Loucy (cell line): Measurements from ENCODE around the gene LUC7L2.
A peak's percentile ranks its signal among the peaks of the same experiment; 100 is the strongest.

Experiments used
- H2AFZ ChIP-seq: fragments of 200-600 bp; sonication (generic); 2 replicates; pipeline ENCODE4 v1.6.0; 2016; ENCODE audit warnings: antibody characterized with exemption, mild to moderate bottlenecking, low read length, moderate library complexity
- H3F3A ChIP-seq: fragments of 200-600 bp; 2 replicates; pipeline ENCODE4 v1.6.0; 2016; ENCODE audit warnings: antibody characterized with exemption, low read depth, mild to moderate bottlenecking
- H3K27me3 ChIP-seq: fragments of 200-600 bp; sonication (generic); 2 replicates; pipeline ENCODE4 v1.6.1; 2014; ENCODE audit warnings: low read length, mild to moderate bottlenecking; ENCODE audit not compliant: insufficient read depth, poor library complexity, severe bottlenecking
- H3K36me3 ChIP-seq: fragments of 200-600 bp; sonication (generic); 2 replicates; pipeline ENCODE4 v1.6.1; 2016; ENCODE audit warnings: low read length; ENCODE audit not compliant: insufficient read depth
- H3K4me1 ChIP-seq: fragments of 200-600 bp; sonication (generic); 2 replicates; pipeline ENCODE4 v1.5.1; 2014; ENCODE audit warnings: low read length, mild to moderate bottlenecking; ENCODE audit not compliant: insufficient read depth, poor library complexity, severe bottlenecking
- H3K4me2 ChIP-seq: fragments of 200-600 bp; sonication (generic); 2 replicates; pipeline ENCODE4 v1.6.0; 2014; ENCODE audit warnings: antibody characterized with exemption, low read length, low read depth, mild to moderate bottlenecking; ENCODE audit not compliant: poor library complexity, severe bottlenecking
- H3K4me3 ChIP-seq: fragments of 200-600 bp; sonication (generic); 2 replicates; pipeline ENCODE4 v1.5.1; 2014; ENCODE audit warnings: low read length, mild to moderate bottlenecking, mixed read lengths; ENCODE audit not compliant: poor library complexity, severe bottlenecking
- H3K79me2 ChIP-seq: fragments of 200-600 bp; sonication (generic); 2 replicates; pipeline ENCODE4 v1.6.1; 2014; ENCODE audit warnings: low read length; ENCODE audit not compliant: insufficient read depth
- H3K9ac ChIP-seq: fragments of 200-600 bp; sonication (generic); 2 replicates; pipeline ENCODE4 v1.6.0; 2014; ENCODE audit warnings: mild to moderate bottlenecking, low read depth, low read length, moderate library complexity; ENCODE audit not compliant: poor library complexity, severe bottlenecking
- H3K9me2 ChIP-seq: fragments of 200-600 bp; sonication (generic); replicated peaks from 2 replicates; pipeline ENCODE4 v1.6.1; 2016; ENCODE audit warnings: low read depth, low read length, mixed read lengths
- H3K9me3 ChIP-seq: fragments of 200-600 bp; sonication (generic); 2 replicates; pipeline ENCODE4 v1.6.1; 2014; ENCODE audit warnings: mild to moderate bottlenecking, antibody characterized with exemption, low read length, low read depth; ENCODE audit not compliant: insufficient read depth
- H4K20me1 ChIP-seq: fragments of 200-600 bp; sonication (generic); 2 replicates; pipeline ENCODE4 v1.6.0; 2014; ENCODE audit warnings: antibody characterized with exemption, low read length, mild to moderate bottlenecking; ENCODE audit not compliant: insufficient read depth, poor library complexity, severe bottlenecking
- EZH2phosphoT487 ChIP-seq: fragments of 200-600 bp; IDR thresholded peaks from 2 replicates; pipeline ENCODE4 v1.6.1; 2018; ENCODE audit warnings: antibody characterized with exemption, mild to moderate bottlenecking, moderate library complexity, borderline replicate concordance
- TF ChIP-seq, protein P1 (sequence below): fragments of 200-600 bp; sonication (generic); conservative IDR thresholded peaks from 2 replicates; pipeline ENCODE4 v1.5.1; 2014; ENCODE audit warnings: mild to moderate bottlenecking, antibody characterized with exemption, low read length

The LUC7L2 gene

DNA sequence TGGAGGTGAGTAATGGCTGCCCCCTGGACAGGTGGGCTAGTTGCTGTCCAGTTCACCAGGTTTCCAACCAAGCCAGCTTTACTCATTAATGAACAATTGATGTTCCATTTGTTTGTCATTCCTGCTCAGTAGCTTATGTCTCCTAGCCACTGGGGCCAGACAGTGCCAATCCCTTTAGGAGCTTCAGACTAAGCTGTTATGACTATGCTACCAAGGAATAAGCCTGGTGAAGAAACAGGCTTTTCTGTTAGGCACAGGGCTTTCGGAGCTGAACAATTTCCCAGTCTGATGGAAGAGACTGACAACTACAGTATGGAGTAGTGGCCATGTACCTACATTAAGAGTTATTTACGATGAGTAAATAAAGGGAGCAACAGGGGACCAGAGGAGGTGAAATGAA lies 20.7 kb upstream of the LUC7L2 start:
- H2AFZ ChIP-seq: no peak overlapping the region
- no peaks in the 10 kb centered on the region for H4K20me1 ChIP-seq
- H3K9me2 ChIP-seq: no peaks in the 10 kb centered on the region
- H3K4me3 ChIP-seq: peak overlapping the region; percentile 91
- peaks cover 15% of the 10 kb centered on the region for H3F3A ChIP-seq
- TF ChIP-seq EZH2phosphoT487: no peak
- TF ChIP-seq, protein P1, sequence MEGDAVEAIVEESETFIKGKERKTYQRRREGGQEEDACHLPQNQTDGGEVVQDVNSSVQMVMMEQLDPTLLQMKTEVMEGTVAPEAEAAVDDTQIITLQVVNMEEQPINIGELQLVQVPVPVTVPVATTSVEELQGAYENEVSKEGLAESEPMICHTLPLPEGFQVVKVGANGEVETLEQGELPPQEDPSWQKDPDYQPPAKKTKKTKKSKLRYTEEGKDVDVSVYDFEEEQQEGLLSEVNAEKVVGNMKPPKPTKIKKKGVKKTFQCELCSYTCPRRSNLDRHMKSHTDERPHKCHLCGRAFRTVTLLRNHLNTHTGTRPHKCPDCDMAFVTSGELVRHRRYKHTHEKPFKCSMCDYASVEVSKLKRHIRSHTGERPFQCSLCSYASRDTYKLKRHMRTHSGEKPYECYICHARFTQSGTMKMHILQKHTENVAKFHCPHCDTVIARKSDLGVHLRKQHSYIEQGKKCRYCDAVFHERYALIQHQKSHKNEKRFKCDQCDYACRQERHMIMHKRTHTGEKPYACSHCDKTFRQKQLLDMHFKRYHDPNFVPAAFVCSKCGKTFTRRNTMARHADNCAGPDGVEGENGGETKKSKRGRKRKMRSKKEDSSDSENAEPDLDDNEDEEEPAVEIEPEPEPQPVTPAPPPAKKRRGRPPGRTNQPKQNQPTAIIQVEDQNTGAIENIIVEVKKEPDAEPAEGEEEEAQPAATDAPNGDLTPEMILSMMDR: no peak
- no peaks in the 10 kb centered on the region for H3K36me3 ChIP-seq
- no peak overlapping the region for H3K9ac ChIP-seq
- H3K79me2 ChIP-seq: peaks cover 24% of the 10 kb centered on the region
- no peaks in the 10 kb centered on the region for H3K9me3 ChIP-seq
- H3K27me3 ChIP-seq: peaks cover 10% of the 10 kb centered on the region
- H3K4me2 ChIP-seq: peak overlapping the region; percentile 58
- peaks cover 11% of the 10 kb centered on the region for H3K4me1 ChIP-seq

DNA sequence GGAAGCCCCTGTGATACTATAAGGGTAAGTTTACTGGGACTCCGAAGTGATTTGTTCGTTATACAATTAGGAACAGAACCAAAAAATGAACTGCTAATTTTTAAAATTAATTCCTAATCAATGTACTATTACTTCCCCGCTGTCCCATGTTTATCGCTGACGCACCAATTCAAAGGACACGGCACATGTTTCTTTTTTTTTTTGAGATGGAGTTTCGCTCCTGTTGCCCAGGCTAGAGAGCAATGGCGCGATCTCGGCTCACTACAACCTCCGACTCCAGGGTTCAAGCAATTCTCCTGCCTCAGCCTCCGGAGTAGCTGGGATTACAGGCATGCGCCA lies 20.0 kb upstream of the LUC7L2 start:
- Histone ChIP-seq H3K4me1 (peaks cover 11% of the 10 kb centered on the region), H2AFZ (peak overlapping the region; percentile 70), H3F3A (peaks cover 15% of the 10 kb centered on the region), H3K4me3 (peak overlapping the region; percentile 91), H3K27me3 (peaks cover 10% of the 10 kb centered on the region), H3K36me3 (no peaks in the 10 kb centered on the region), H3K9ac (no peak overlapping the region), H3K79me2 (peaks cover 29% of the 10 kb centered on the region), H3K9me2 (no peaks in the 10 kb centered on the region), H3K4me2 (peak overlapping the region; percentile 58), H3K9me3 (no peaks in the 10 kb centered on the region), H4K20me1 (no peaks in the 10 kb centered on the region)
- no peak for TF ChIP-seq EZH2phosphoT487
- TF ChIP-seq, protein P1: no peak

DNA sequence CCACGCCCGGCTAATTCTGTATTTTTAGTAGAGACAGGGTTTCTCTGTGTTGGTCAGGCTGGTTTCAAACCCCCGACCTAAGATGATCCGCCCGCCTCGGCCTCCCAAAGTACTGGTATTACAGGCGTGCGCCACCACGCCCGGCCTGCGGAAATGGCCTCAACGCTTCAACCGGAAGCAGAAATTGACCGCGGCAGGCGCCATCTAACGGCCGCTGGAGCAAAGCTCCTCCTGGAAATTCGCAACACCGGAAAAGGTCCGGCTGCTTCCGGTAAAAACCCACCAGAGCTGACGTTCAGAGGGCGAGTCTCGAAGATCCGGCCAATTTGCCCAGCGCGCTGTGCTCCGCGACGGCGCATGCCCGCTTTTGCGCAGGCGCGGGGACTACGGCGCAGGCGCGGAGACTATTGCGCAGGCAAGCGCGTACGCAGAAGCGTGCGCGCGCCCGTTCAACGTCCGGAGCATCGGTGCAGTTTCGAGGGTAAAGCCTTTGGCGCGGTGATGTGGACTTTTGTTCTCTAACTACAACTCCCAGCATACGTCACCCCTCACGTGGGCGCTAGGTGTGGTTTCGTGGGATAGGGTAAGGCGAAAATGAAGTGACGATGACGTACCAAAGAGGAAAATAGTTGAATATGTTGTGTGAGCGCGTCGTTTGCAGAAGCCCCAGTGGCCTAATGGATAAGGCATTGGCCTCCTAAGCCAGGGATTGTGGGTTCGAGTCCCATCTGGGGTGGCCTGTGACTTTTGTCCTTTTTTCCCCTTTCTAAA lies 19.5 kb upstream of the LUC7L2 start:
- H3F3A ChIP-seq: peaks cover 15% of the 10 kb centered on the region
- H3K36me3 ChIP-seq: no peaks in the 10 kb centered on the region
- no peaks in the 10 kb centered on the region for H3K9me2 ChIP-seq
- H2AFZ ChIP-seq: peak overlapping the region; percentile 95
- peak overlapping the region; percentile 100 for H3K9ac ChIP-seq
- H3K4me2 ChIP-seq: peak overlapping the region; percentile 96
- H3K27me3 ChIP-seq: peaks cover 10% of the 10 kb centered on the region
- no peaks in the 10 kb centered on the region for H4K20me1 ChIP-seq
- peak overlapping the region; percentile 91 for H3K4me3 ChIP-seq
- peaks cover 32% of the 10 kb centered on the region for H3K79me2 ChIP-seq
- H3K4me1 ChIP-seq: peaks cover 11% of the 10 kb centered on the region
- no peaks in the 10 kb centered on the region for H3K9me3 ChIP-seq
- no peak for TF ChIP-seq EZH2phosphoT487
- TF ChIP-seq, protein P1: peak; percentile 71
